IMR-90 (cell line): Measurements from ENCODE around the gene DMRT1. TPM values are rescaled to one million over a fixed set of nuclear protein-coding genes. Genes with fewer than 3 reads are reported as not detected.

Experiments
- ATAC-seq: fragments of 200-7000 bp; cut with Tn5 transposase; 2 replicates; pipeline ENCODE4 v1.9.1; 2020; ENCODE audit warnings: low read depth, mild to moderate bottlenecking, moderate library complexity
- BruUV-seq: library from RNA; stranded (reverse); fragments of 400-500 nt; replicated peaks from 2 replicates; lab custom pipeline; 2021; lab: Mats Ljungman, UMichigan
- CTCF ChIA-PET: fragments of 300-600 bp; formaldehyde crosslinking; extraction: SDS; loops from one replicate; lab custom pipeline; 2021; ENCODE audit warnings: antibody characterized with exemption; lab: Yijun Ruan, JAX
- POLR2A ChIA-PET: fragments of 300-600 bp; sonication (Branson Sonifier 250); formaldehyde crosslinking; loops from one replicate; lab custom pipeline; 2022; ENCODE audit warnings: antibody characterized with exemption; ENCODE audit not compliant: unreplicated experiment; lab: Charles Lee
- DNase-seq: peaks from one replicate; pipeline ENCODE4 v3.0.0; 2013
- H2AFZ ChIP-seq: replicated peaks from 2 replicates; pipeline ENCODE3; 2013; ENCODE audit warnings: low read length, mild to moderate bottlenecking; ENCODE audit not compliant: poor library complexity
- H2AK5ac ChIP-seq: 2 replicates; pipeline ENCODE4 v1.6.1; 2013; ENCODE audit warnings: low read depth, low read length, inconsistent platforms
- H2AK9ac ChIP-seq: replicated peaks from 2 replicates; pipeline ENCODE3; 2013; ENCODE audit warnings: mild to moderate bottlenecking, low read depth, low read length, moderate library complexity; ENCODE audit not compliant: poor library complexity
- H2BK120ac ChIP-seq: 2 replicates; pipeline ENCODE4 v1.6.1; 2013; ENCODE audit warnings: low read depth, low read length, inconsistent platforms
- H2BK15ac ChIP-seq: 3 replicates; pipeline ENCODE4 v1.6.1; 2013; ENCODE audit warnings: low read depth, low read length, inconsistent platforms
- H2BK20ac ChIP-seq: 2 replicates; pipeline ENCODE4 v1.6.1; 2013; ENCODE audit warnings: low read depth, mild to moderate bottlenecking, inconsistent platforms, low read length, moderate library complexity
- H2BK5ac ChIP-seq: 2 replicates; pipeline ENCODE4 v1.6.1; 2013; ENCODE audit warnings: mild to moderate bottlenecking, low read depth, low read length, inconsistent platforms; ENCODE audit not compliant: poor library complexity, severe bottlenecking
- H3K14ac ChIP-seq: replicated peaks from 2 replicates; pipeline ENCODE4 v1.6.1; 2013; ENCODE audit warnings: low read depth, low read length, inconsistent platforms
- H3K18ac ChIP-seq: 2 replicates; pipeline ENCODE4 v1.6.1; 2013; ENCODE audit warnings: low read depth, low read length, control low read depth
- H3K23ac ChIP-seq: 2 replicates; pipeline ENCODE4 v1.6.1; 2013; ENCODE audit warnings: low read depth, low read length, inconsistent platforms
- H3K27ac ChIP-seq: 2 replicates; pipeline ENCODE4 v1.5.1; 2013; ENCODE audit warnings: mild to moderate bottlenecking, control low read depth, low read length; ENCODE audit not compliant: insufficient read depth
- H3K27me3 ChIP-seq: 2 replicates; pipeline ENCODE4 v1.6.1; 2013; ENCODE audit warnings: low read length; ENCODE audit not compliant: control insufficient read depth, insufficient read depth
- H3K36me3 ChIP-seq: 2 replicates; pipeline ENCODE4 v1.6.1; 2013; ENCODE audit warnings: low read length, mixed read lengths; ENCODE audit not compliant: control insufficient read depth, insufficient read depth
- H3K4ac ChIP-seq: 2 replicates; pipeline ENCODE4 v1.6.1; 2013; ENCODE audit warnings: low read depth, low read length, inconsistent platforms
- H3K4me1 ChIP-seq: 2 replicates; pipeline ENCODE4 v1.6.1; 2013; ENCODE audit warnings: low read length, mixed read lengths; ENCODE audit not compliant: control insufficient read depth, insufficient read depth
- H3K4me2 ChIP-seq: 2 replicates; pipeline ENCODE4 v1.6.1; 2013; ENCODE audit warnings: low read depth, mild to moderate bottlenecking, control low read depth, low read length, moderate library complexity
- H3K4me3 ChIP-seq: 2 replicates; pipeline ENCODE4 v1.5.1; 2013; ENCODE audit warnings: low read depth, mild to moderate bottlenecking, control low read depth, low read length, moderate library complexity; ENCODE audit not compliant: insufficient read depth
- H3K56ac ChIP-seq: 2 replicates; pipeline ENCODE4 v1.6.1; 2013; ENCODE audit warnings: low read length, inconsistent platforms; ENCODE audit not compliant: insufficient read depth; ENCODE audit errors: extremely low read depth
- H3K79me1 ChIP-seq, 2 experiments: 2 replicates each; pipeline ENCODE4 v1.6.1; 2013; ENCODE audit warnings: low read length in 2 of 2, inconsistent platforms in 1 of 2, low read depth in 1 of 2
- H3K9ac ChIP-seq: 2 replicates; pipeline ENCODE4 v1.6.1; 2013; ENCODE audit warnings: low read depth, low read length, control low read depth
- H3K9me1 ChIP-seq: 2 replicates; pipeline ENCODE4 v1.6.1; 2013; ENCODE audit warnings: low read length, inconsistent platforms; ENCODE audit not compliant: insufficient read depth
- H3K9me3 ChIP-seq: 2 replicates; pipeline ENCODE4 v1.6.1; 2013; ENCODE audit warnings: low read length; ENCODE audit not compliant: control insufficient read depth, insufficient read depth
- H4K20me1 ChIP-seq: 2 replicates; pipeline ENCODE4 v1.6.1; 2013; ENCODE audit warnings: low read length, inconsistent platforms; ENCODE audit not compliant: insufficient read depth
- H4K5ac ChIP-seq: 2 replicates; pipeline ENCODE4 v1.6.1; 2013; ENCODE audit warnings: mild to moderate bottlenecking, low read depth, low read length, control low read depth
- H4K8ac ChIP-seq, 2 experiments: 2 replicates each; pipeline ENCODE4 v1.6.1; 2013; ENCODE audit warnings: low read depth in 2 of 2, low read length in 2 of 2, control low read depth in 1 of 2, inconsistent platforms in 1 of 2
- H4K91ac ChIP-seq: 2 replicates; pipeline ENCODE4 v1.6.1; 2013; ENCODE audit warnings: low read depth, low read length, inconsistent platforms; ENCODE audit not compliant: insufficient read depth
- BHLHE40 ChIP-seq: fragments of 150-350 bp; IDR thresholded peaks from 2 replicates; pipeline ENCODE4 v1.6.1; 2016; ENCODE audit warnings: mild to moderate bottlenecking, low read depth, low read length
- CHD1 ChIP-seq: IDR thresholded peaks from 2 replicates; pipeline ENCODE4 v1.6.1; 2012; ENCODE audit warnings: low read depth, low read length, improper control_type of control experiment
- FOS ChIP-seq: fragments of 150-350 bp; IDR thresholded peaks from 2 replicates; pipeline ENCODE4 v1.6.1; 2016; ENCODE audit warnings: low read depth, low read length
- MAFK ChIP-seq: IDR thresholded peaks from 2 replicates; pipeline ENCODE4 v1.6.1; 2012; ENCODE audit warnings: low read depth, low read length, improper control_type of control experiment
- MAZ ChIP-seq: IDR thresholded peaks from 2 replicates; pipeline ENCODE4 v1.6.1; 2012; ENCODE audit warnings: low read depth, mild to moderate bottlenecking, low read length, improper control_type of control experiment, moderate library complexity, borderline replicate concordance
- MXI1 ChIP-seq: IDR thresholded peaks from 2 replicates; pipeline ENCODE4 v1.6.1; 2012; ENCODE audit warnings: low read depth, mild to moderate bottlenecking, low read length, moderate library complexity, borderline replicate concordance
- NFE2L2 ChIP-seq: fragments of 150-350 bp; IDR thresholded peaks from 2 replicates; pipeline ENCODE4 v1.6.1; 2016; ENCODE audit warnings: low read depth, mild to moderate bottlenecking, low read length
- RAD21 ChIP-seq: IDR thresholded peaks from 2 replicates; pipeline ENCODE4 v1.6.1; 2012; ENCODE audit warnings: low read length, improper control_type of control experiment
- RFX5 ChIP-seq: IDR thresholded peaks from 2 replicates; pipeline ENCODE4 v1.8.0; 2012; ENCODE audit warnings: low read depth, mild to moderate bottlenecking, low read length, moderate library complexity
- WGBS, 2 experiments: methylation state at CpG; one replicate each; pipeline versions ENCODE4 v1.1.5 to v1.1.7; 2013; ENCODE audit warnings: missing lambda C conversion rate in 2 of 2; ENCODE audit not compliant: insufficient read length in 1 of 2; ENCODE audit errors: extremely low coverage in 2 of 2; 5-methylcytosine and 5-hydroxymethylcytosine counted together
- dilution Hi-C: fragments of 300-500 bp; cut with HindIII; formaldehyde crosslinking; loops from one replicate; pipeline ENCODE4 v1.14.3; 2018; ENCODE audit warnings: low sequenced_read_pairs; ENCODE audit not compliant: unreplicated experiment
- in situ Hi-C: fragments of 300-500 bp; cut with MboI; formaldehyde crosslinking; loops from 3 replicates; pipeline ENCODE4 v1.14.3; 2019; ENCODE audit warnings: low sequenced_read_pairs, inconsistent platforms, mixed read lengths
- intact Hi-C: fragments of 100-400 bp; cut with micrococcal nuclease; formaldehyde crosslinking; loops from 2 replicates; pipeline ENCODE4 v1.10.0; 2022
- polyA plus RNA-seq, 3 experiments: library from polyadenylated mRNA; depleted of rRNA; stranded (reverse); fragments of >200 nt; gene quantifications; 2 replicates each; pipeline ENCODE4 v1.2.3, GENCODE V29; 2012; ENCODE audit warnings: low replicate concordance in 1 of 3
- total RNA-seq: library from RNA; depleted of rRNA; stranded (reverse); fragments of >200 nt; gene quantifications from 2 replicates; pipeline ENCODE4 v1.2.3, GENCODE V29; 2012
- TF ChIP-seq, protein P1 (sequence below): conservative IDR thresholded peaks from 2 replicates; pipeline ENCODE4 v1.5.1; 2012; ENCODE audit warnings: mild to moderate bottlenecking, low read depth, low read length, improper control_type of control experiment
- TF ChIP-seq, protein P2 (sequence below): fragments of 150-350 bp; IDR thresholded peaks from 2 replicates; pipeline ENCODE4 v1.6.1; 2016; ENCODE audit warnings: low read depth, mild to moderate bottlenecking, low read length, moderate library complexity, borderline replicate concordance

Gene DMRT1
- total and polyA plus RNA-seq, 2 of the 4 experiments (the other 2 are of a cell fraction): not detected

DNA sequence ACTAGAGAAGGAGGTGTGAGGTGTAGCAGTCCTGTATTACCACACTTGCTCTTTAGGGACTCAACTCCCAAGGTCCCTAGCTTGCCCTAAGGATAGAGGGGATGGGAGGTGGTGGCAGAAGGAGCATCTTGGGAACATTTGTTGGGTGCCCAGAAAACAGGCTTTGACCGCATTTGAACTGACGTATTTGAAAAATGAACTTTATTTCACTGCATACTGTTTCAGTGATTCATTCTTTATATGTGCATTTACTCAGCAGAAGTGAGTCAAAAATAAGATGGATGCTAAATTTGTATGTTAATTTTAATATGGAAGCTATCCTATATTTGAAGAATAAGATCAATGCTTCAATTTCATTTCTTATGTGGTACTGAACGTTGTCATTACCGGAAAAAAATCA is 153.7 kb downstream of the DMRT1 start:
- in situ Hi-C loops (no loop called here), intact Hi-C loops (no loop called here), dilution Hi-C loops (no loop called here)
- ChIA-PET CTCF (no interaction called here), POLR2A (no interaction called here)
- Histone ChIP-seq H3K9me1 (no peaks in the 10 kb centered on the region), H2BK15ac (no peak overlapping the region), H2AK9ac (no peak overlapping the region), H3K4me2 (no peak overlapping the region), H3K4me3 (no peak overlapping the region), H2AFZ (no peak overlapping the region), H3K9me3 (no peaks in the 10 kb centered on the region), H3K36me3 (no peaks in the 10 kb centered on the region), H4K5ac (no peak overlapping the region), H2BK20ac (no peak overlapping the region), H3K9ac (no peak overlapping the region), H2BK120ac (no peak overlapping the region), H3K56ac (no peak overlapping the region), H2BK5ac (no peak overlapping the region), H3K79me1 (no peaks in the 10 kb centered on the region), H3K18ac (no peak overlapping the region), H3K23ac (no peak overlapping the region), H4K8ac (no peak overlapping the region), H4K20me1 (no peaks in the 10 kb centered on the region), H4K91ac (no peak overlapping the region), H3K4ac (no peak overlapping the region), H3K27ac (no peak overlapping the region), H3K27me3 (no peaks in the 10 kb centered on the region; the same call in 1 of the 2 replicates), H2AK5ac (no peak overlapping the region), H3K4me1 (no peaks in the 10 kb centered on the region), H3K14ac (no peak overlapping the region)
- no CpG with 5 or more reads among the region's 4 CpGs for WGBS, 2 experiments
- no TSS peak for BruUV-seq
- DNase-seq: no peak
- ATAC-seq: no peak
- no peak for TF ChIP-seq RFX5
- TF ChIP-seq RAD21: no peak
- TF ChIP-seq FOS: no peak
- TF ChIP-seq MAZ: no peak
- TF ChIP-seq BHLHE40: no peak
- TF ChIP-seq, protein P1, sequence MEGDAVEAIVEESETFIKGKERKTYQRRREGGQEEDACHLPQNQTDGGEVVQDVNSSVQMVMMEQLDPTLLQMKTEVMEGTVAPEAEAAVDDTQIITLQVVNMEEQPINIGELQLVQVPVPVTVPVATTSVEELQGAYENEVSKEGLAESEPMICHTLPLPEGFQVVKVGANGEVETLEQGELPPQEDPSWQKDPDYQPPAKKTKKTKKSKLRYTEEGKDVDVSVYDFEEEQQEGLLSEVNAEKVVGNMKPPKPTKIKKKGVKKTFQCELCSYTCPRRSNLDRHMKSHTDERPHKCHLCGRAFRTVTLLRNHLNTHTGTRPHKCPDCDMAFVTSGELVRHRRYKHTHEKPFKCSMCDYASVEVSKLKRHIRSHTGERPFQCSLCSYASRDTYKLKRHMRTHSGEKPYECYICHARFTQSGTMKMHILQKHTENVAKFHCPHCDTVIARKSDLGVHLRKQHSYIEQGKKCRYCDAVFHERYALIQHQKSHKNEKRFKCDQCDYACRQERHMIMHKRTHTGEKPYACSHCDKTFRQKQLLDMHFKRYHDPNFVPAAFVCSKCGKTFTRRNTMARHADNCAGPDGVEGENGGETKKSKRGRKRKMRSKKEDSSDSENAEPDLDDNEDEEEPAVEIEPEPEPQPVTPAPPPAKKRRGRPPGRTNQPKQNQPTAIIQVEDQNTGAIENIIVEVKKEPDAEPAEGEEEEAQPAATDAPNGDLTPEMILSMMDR: no peak
- TF ChIP-seq MAFK: no peak
- no peak for TF ChIP-seq CHD1
- TF ChIP-seq MXI1: no peak
- TF ChIP-seq, protein P2, sequence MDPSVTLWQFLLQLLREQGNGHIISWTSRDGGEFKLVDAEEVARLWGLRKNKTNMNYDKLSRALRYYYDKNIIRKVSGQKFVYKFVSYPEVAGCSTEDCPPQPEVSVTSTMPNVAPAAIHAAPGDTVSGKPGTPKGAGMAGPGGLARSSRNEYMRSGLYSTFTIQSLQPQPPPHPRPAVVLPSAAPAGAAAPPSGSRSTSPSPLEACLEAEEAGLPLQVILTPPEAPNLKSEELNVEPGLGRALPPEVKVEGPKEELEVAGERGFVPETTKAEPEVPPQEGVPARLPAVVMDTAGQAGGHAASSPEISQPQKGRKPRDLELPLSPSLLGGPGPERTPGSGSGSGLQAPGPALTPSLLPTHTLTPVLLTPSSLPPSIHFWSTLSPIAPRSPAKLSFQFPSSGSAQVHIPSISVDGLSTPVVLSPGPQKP: no peak
- no peak for TF ChIP-seq NFE2L2
